ENCODE data around the gene MAP3K20. TPM values are rescaled to one million over a fixed set of nuclear protein-coding genes. Genes with fewer than 3 reads are reported as not detected.

The MAP3K20 gene
- total and polyA plus RNA-seq, 2 experiments from 2014 or later, result 7.6 to 9.6 TPM

DNA sequence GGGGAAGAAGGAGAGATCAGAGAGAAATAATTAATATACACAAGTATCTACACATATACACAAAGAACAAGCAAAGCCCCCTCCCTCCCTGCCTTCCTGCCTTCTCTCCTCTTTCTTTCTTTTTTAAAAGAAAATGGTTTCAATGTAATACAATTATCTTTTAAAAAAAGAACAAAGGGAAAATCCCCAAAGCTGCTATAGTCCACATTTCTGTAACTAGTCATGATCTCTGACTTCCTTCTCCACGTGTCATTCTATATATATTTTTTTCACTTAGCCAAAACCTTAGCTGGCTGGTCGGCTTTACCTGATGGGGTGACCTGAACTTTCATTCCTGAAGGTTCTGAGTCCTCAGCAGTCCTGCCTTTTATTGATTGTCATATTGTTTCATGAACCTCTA lies 44.3 kb downstream of the MAP3K20 start (continued):
- TF ChIP-seq, protein P1, sequence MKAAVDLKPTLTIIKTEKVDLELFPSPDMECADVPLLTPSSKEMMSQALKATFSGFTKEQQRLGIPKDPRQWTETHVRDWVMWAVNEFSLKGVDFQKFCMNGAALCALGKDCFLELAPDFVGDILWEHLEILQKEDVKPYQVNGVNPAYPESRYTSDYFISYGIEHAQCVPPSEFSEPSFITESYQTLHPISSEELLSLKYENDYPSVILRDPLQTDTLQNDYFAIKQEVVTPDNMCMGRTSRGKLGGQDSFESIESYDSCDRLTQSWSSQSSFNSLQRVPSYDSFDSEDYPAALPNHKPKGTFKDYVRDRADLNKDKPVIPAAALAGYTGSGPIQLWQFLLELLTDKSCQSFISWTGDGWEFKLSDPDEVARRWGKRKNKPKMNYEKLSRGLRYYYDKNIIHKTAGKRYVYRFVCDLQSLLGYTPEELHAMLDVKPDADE (IDR thresholded peaks at IDR 0.05), result no peak
- no peak for TF ChIP-seq CREB1 (CRISPR knock-in tag; IDR thresholded peaks at IDR 0.05; ENCODE audit: low read depth)
- no peak for TF ChIP-seq EZH2 (IDR thresholded peaks at IDR 0.05; ENCODE audit: low read depth, unreplicated experiment)
- no peak for TF ChIP-seq ZNF331 (CRISPR knock-in tag; IDR thresholded peaks at IDR 0.05; ENCODE audit: low read depth)

DNA sequence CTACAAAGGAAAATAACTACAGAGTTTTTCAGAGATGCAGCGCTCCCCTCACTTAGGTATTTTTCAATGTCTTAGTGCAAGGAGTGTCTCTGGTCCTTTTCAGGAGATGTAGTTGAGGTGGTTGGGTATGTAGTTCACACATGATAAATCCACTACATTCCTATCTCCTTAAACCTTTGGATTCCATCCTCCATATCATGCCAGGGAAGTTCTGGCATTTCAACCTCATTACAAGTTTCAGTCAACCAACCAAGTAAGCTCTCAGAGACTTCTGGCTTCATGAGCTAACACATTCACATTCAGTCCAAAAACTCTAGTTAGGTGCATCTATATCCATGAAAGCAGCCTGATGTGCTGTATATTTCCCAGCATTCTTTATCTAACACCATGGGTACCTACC lies 47.3 kb downstream of the MAP3K20 start:
- peaks cover 6% of the 10 kb centered on the region; the same call in 1 of the 3 replicates for H3K4me1 Mint-ChIP-seq
- no peak overlapping the region for H3K4me3 Mint-ChIP-seq
- Histone ChIP-seq H3K27me3 (ENCODE audit: insufficient read depth) (no peaks in the 10 kb centered on the region), H3F3A (replicated peaks; ENCODE audit: low read depth) (no peaks in the 10 kb centered on the region), H3K9me2 (ENCODE audit: insufficient read depth) (peaks cover 5% of the 10 kb centered on the region; the same call in 1 of the 2 replicates), H4K20me1 (replicated peaks; ENCODE audit: insufficient read depth) (no peaks in the 10 kb centered on the region), H3K79me2 (replicated peaks; ENCODE audit: insufficient read depth) (no peaks in the 10 kb centered on the region), H3K36me3 (ENCODE audit: insufficient read depth) (no peaks in the 10 kb centered on the region), H2AFZ (no peak overlapping the region), H3K4me1 (ENCODE audit: insufficient read depth) (no peaks in the 10 kb centered on the region), H3K27ac (ENCODE audit: low read depth) (no peak overlapping the region), H3K4me2 (no peak overlapping the region), H3K4me3 (no peak overlapping the region)
- no peaks in the 10 kb centered on the region for H3K9me3 Mint-ChIP-seq
- ATAC-seq (no peak), DNase-seq (ENCODE audit: low spot score) (no peak)
- no peaks in the 10 kb centered on the region for H3K27me3 Mint-ChIP-seq (ENCODE audit: insufficient read depth, low read depth, poor library complexity)
- H3K36me3 Mint-ChIP-seq (ENCODE audit: low read depth), result no peaks in the 10 kb centered on the region
- TF ChIP-seq EZH2 (IDR thresholded peaks at IDR 0.05; ENCODE audit: low read depth, unreplicated experiment) (no peak), STAT1 (IDR thresholded peaks at IDR 0.05; ENCODE audit: unreplicated experiment) (no peak), ZNF331 (CRISPR knock-in tag; IDR thresholded peaks at IDR 0.05; ENCODE audit: low read depth) (no peak)
- TF ChIP-seq, protein P2, sequence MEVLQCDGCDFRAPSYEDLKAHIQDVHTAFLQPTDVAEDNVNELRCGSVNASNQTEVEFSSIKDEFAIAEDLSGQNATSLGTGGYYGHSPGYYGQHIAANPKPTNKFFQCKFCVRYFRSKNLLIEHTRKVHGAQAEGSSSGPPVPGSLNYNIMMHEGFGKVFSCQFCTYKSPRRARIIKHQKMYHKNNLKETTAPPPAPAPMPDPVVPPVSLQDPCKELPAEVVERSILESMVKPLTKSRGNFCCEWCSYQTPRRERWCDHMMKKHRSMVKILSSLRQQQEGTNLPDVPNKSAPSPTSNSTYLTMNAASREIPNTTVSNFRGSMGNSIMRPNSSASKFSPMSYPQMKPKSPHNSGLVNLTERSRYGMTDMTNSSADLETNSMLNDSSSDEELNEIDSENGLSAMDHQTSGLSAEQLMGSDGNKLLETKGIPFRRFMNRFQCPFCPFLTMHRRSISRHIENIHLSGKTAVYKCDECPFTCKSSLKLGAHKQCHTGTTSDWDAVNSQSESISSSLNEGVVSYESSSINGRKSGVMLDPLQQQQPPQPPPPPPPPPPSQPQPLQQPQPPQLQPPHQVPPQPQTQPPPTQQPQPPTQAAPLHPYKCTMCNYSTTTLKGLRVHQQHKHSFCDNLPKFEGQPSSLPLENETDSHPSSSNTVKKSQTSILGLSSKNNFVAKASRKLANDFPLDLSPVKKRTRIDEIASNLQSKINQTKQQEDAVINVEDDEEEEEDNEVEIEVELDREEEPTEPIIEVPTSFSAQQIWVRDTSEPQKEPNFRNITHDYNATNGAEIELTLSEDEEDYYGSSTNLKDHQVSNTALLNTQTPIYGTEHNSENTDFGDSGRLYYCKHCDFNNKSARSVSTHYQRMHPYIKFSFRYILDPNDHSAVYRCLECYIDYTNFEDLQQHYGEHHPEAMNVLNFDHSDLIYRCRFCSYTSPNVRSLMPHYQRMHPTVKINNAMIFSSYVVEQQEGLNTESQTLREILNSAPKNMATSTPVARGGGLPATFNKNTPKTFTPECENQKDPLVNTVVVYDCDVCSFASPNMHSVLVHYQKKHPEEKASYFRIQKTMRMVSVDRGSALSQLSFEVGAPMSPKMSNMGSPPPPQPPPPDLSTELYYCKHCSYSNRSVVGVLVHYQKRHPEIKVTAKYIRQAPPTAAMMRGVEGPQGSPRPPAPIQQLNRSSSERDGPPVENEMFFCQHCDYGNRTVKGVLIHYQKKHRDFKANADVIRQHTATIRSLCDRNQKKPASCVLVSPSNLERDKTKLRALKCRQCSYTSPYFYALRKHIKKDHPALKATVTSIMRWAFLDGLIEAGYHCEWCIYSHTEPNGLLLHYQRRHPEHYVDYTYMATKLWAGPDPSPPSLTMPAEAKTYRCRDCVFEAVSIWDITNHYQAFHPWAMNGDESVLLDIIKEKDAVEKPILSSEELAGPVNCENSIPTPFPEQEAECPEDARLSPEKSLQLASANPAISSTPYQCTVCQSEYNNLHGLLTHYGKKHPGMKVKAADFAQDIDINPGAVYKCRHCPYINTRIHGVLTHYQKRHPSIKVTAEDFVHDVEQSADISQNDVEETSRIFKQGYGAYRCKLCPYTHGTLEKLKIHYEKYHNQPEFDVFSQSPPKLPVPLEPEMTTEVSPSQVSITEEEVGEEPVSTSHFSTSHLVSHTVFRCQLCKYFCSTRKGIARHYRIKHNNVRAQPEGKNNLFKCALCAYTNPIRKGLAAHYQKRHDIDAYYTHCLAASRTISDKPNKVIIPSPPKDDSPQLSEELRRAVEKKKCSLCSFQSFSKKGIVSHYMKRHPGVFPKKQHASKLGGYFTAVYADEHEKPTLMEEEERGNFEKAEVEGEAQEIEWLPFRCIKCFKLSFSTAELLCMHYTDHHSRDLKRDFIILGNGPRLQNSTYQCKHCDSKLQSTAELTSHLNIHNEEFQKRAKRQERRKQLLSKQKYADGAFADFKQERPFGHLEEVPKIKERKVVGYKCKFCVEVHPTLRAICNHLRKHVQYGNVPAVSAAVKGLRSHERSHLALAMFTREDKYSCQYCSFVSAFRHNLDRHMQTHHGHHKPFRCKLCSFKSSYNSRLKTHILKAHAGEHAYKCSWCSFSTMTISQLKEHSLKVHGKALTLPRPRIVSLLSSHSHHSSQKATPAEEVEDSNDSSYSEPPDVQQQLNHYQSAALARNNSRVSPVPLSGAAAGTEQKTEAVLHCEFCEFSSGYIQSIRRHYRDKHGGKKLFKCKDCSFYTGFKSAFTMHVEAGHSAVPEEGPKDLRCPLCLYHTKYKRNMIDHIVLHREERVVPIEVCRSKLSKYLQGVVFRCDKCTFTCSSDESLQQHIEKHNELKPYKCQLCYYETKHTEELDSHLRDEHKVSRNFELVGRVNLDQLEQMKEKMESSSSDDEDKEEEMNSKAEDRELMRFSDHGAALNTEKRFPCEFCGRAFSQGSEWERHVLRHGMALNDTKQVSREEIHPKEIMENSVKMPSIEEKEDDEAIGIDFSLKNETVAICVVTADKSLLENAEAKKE (CRISPR knock-in tag; IDR thresholded peaks at IDR 0.05), result no peak
- TF ChIP-seq, protein P3, sequence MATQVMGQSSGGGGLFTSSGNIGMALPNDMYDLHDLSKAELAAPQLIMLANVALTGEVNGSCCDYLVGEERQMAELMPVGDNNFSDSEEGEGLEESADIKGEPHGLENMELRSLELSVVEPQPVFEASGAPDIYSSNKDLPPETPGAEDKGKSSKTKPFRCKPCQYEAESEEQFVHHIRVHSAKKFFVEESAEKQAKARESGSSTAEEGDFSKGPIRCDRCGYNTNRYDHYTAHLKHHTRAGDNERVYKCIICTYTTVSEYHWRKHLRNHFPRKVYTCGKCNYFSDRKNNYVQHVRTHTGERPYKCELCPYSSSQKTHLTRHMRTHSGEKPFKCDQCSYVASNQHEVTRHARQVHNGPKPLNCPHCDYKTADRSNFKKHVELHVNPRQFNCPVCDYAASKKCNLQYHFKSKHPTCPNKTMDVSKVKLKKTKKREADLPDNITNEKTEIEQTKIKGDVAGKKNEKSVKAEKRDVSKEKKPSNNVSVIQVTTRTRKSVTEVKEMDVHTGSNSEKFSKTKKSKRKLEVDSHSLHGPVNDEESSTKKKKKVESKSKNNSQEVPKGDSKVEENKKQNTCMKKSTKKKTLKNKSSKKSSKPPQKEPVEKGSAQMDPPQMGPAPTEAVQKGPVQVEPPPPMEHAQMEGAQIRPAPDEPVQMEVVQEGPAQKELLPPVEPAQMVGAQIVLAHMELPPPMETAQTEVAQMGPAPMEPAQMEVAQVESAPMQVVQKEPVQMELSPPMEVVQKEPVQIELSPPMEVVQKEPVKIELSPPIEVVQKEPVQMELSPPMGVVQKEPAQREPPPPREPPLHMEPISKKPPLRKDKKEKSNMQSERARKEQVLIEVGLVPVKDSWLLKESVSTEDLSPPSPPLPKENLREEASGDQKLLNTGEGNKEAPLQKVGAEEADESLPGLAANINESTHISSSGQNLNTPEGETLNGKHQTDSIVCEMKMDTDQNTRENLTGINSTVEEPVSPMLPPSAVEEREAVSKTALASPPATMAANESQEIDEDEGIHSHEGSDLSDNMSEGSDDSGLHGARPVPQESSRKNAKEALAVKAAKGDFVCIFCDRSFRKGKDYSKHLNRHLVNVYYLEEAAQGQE (IDR thresholded peaks at IDR 0.05; ENCODE audit: unreplicated experiment), result no peak
- H3K27ac Mint-ChIP-seq, result no peak overlapping the region
